ENCODE results near the gene FOS. TPM values are rescaled to one million over a fixed set of nuclear protein-coding genes. Genes with fewer than 3 reads are reported as not detected.

FOS gene
- total and polyA plus RNA-seq, 4 donors: 63.7 to 879 (median 131) TPM

DNA sequence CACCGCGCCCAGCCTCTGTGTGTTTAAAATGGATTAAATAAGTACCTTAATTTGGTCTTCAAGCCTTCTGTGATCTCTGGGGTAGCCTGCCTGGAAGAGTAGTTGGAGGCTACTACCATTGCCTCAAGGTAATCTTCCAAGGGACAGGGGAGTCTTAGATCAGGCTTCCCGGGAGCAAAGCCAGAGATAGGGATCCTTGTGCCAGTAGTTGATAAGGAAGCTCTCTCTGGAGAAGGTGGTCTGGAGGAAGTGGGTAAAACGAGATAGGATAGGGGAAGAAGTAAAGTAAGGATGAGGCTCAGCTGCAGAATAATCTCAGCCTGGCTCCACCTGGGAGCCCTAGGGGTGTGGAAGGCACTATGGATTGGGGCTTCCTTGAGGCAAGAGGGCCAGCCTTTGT lies 38.5 kb downstream of the FOS start:
- WGBS, 2 donors: 73 to 81% methylated on average over 4 of the region's 4 CpGs
- no peak overlapping the region for H3K9ac ChIP-seq (ENCODE audit: insufficient read depth in 1 of 2, low read length in 2 of 2)
- H3K9me3 ChIP-seq (ENCODE audit: control insufficient read depth in 4 of 4, insufficient read depth in 3 of 4, low read length in 3 of 4): no peaks in the 10 kb centered on the region
- H3K36me3 ChIP-seq (ENCODE audit: control insufficient read depth in 4 of 4, insufficient read depth in 4 of 4, low read length in 4 of 4): no peaks in the 10 kb centered on the region
- H3K4me1 ChIP-seq (ENCODE audit: control insufficient read depth in 5 of 5, insufficient read depth in 5 of 5, low read length in 5 of 5): peaks cover 0 to 11% (median 3%) of the 10 kb centered on the region in 5 donors
- TF ChIP-seq, protein P1, sequence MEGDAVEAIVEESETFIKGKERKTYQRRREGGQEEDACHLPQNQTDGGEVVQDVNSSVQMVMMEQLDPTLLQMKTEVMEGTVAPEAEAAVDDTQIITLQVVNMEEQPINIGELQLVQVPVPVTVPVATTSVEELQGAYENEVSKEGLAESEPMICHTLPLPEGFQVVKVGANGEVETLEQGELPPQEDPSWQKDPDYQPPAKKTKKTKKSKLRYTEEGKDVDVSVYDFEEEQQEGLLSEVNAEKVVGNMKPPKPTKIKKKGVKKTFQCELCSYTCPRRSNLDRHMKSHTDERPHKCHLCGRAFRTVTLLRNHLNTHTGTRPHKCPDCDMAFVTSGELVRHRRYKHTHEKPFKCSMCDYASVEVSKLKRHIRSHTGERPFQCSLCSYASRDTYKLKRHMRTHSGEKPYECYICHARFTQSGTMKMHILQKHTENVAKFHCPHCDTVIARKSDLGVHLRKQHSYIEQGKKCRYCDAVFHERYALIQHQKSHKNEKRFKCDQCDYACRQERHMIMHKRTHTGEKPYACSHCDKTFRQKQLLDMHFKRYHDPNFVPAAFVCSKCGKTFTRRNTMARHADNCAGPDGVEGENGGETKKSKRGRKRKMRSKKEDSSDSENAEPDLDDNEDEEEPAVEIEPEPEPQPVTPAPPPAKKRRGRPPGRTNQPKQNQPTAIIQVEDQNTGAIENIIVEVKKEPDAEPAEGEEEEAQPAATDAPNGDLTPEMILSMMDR (IDR thresholded peaks at IDR 0.05; ENCODE audit: control extremely low read depth, extremely low read depth): no peak
- no peaks in the 10 kb centered on the region for H3K27me3 ChIP-seq (ENCODE audit: control insufficient read depth in 3 of 3, insufficient read depth in 3 of 3, low read length in 2 of 3)
- no peak overlapping the region for H3K27ac ChIP-seq (ENCODE audit: low read depth in 1 of 2, low read length in 1 of 2)
- ATAC-seq (ENCODE audit: insufficient read depth, low FRiP score): no peak
- no peak for DNase-seq
- no peak overlapping the region for H3K4me3 ChIP-seq

DNA sequence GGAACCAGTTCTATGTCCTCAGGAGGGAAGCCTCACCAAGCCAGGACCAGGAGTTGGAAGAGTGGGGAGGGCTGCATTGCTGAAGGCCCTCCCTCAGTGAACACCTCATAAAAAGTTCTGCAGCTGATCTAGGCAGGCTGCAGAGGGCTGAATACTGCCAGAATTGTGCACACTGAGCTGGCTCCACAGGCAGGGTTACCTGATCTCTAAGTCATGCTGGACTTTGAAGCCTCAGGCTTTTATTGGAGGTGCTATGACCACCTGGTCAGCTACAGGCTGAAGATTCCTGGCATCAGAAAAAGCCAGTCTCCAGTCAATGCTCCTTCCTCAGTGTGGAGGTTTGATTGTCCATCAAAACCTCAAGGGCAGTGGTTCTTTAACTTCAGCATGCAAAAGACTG lies 39.7 kb downstream of the FOS start:
- DNase-seq (no peak), ATAC-seq (ENCODE audit: insufficient read depth, low FRiP score) (no peak)
- no peaks in the 10 kb centered on the region for H3K9me3 ChIP-seq (ENCODE audit: control insufficient read depth in 4 of 4, insufficient read depth in 3 of 4, low read length in 3 of 4)
- H3K9ac ChIP-seq (ENCODE audit: insufficient read depth in 1 of 2, low read length in 2 of 2): no peak overlapping the region
- no peak overlapping the region for H3K27ac ChIP-seq (ENCODE audit: low read depth in 1 of 2, low read length in 1 of 2)
- H3K4me1 ChIP-seq (ENCODE audit: control insufficient read depth in 5 of 5, insufficient read depth in 5 of 5, low read length in 5 of 5): peaks cover 0 to 10% (median 3%) of the 10 kb centered on the region in 5 donors
- H3K27me3 ChIP-seq (ENCODE audit: control insufficient read depth in 3 of 3, insufficient read depth in 3 of 3, low read length in 2 of 3): no peaks in the 10 kb centered on the region
- TF ChIP-seq, protein P1 (IDR thresholded peaks at IDR 0.05; ENCODE audit: control extremely low read depth, extremely low read depth): no peak
- no peak overlapping the region for H3K4me3 ChIP-seq
- H3K36me3 ChIP-seq (ENCODE audit: control insufficient read depth in 4 of 4, insufficient read depth in 4 of 4, low read length in 4 of 4): no peaks in the 10 kb centered on the region

DNA sequence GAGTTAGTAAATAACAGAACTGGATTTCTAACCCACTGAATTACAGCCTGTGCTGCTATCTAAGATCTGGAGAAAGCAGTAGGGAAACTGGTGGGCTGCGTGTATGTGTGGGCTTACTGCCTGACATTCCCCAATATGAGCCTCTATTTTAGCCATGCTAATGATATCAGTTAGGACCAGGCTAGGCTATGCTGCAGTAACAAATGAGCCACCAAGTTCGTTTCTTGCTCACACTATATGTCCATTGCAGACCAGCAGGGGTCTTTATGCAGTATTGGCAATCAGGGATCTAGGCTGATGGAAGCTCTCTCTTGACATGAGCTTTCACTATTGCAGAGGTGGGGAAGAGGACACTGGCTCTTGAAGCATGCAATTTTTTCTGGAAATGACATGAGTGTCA lies 40.4 kb downstream of the FOS start:
- Histone ChIP-seq H3K9ac (ENCODE audit: insufficient read depth in 1 of 2, low read length in 2 of 2) (no peak overlapping the region), H3K27me3 (ENCODE audit: control insufficient read depth in 3 of 3, insufficient read depth in 3 of 3, low read length in 2 of 3) (no peaks in the 10 kb centered on the region), H3K9me3 (ENCODE audit: control insufficient read depth in 4 of 4, insufficient read depth in 3 of 4, low read length in 3 of 4) (no peaks in the 10 kb centered on the region), H3K4me1 (ENCODE audit: control insufficient read depth in 5 of 5, insufficient read depth in 5 of 5, low read length in 5 of 5) (peaks cover 0 to 10% (median 3%) of the 10 kb centered on the region in 5 donors), H3K4me3 (no peak overlapping the region), H3K27ac (ENCODE audit: low read depth in 1 of 2, low read length in 1 of 2) (no peak overlapping the region), H3K36me3 (ENCODE audit: control insufficient read depth in 4 of 4, insufficient read depth in 4 of 4, low read length in 4 of 4) (no peaks in the 10 kb centered on the region)
- WGBS, 2 donors: 91 to 100% methylated on average over 2 of the region's 2 CpGs
- DNase-seq: no peak
- TF ChIP-seq, protein P1 (IDR thresholded peaks at IDR 0.05; ENCODE audit: control extremely low read depth, extremely low read depth): no peak
- no peak for ATAC-seq (ENCODE audit: insufficient read depth, low FRiP score)

DNA sequence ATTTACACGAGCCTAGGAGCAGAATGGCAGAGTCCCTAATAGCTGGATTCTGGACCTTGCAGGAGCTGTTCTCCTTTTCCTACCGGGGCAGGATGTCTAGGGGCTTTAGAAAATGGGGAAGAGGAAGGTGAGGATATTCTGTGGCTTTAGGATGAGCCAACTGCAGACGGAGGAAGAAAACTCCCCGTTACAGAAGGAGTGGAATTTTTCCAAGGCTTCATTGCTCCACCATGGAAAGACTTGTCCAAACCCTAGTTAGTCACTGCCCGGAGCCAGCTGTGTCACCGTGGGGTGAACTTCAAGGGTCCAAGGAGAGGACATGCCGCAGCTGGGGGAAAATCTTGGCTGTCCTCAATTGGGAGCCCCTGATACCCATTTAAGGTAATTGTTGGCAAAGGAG lies 41.6 kb downstream of the FOS start:
- DNase-seq (no peak), ATAC-seq (ENCODE audit: insufficient read depth, low FRiP score) (no peak)
- no peaks in the 10 kb centered on the region for H3K9me3 ChIP-seq (ENCODE audit: control insufficient read depth in 4 of 4, insufficient read depth in 3 of 4, low read length in 3 of 4)
- TF ChIP-seq, protein P1 (IDR thresholded peaks at IDR 0.05; ENCODE audit: control extremely low read depth, extremely low read depth): no peak
- H3K4me3 ChIP-seq: no peak overlapping the region
- no peak overlapping the region for H3K9ac ChIP-seq (ENCODE audit: insufficient read depth in 1 of 2, low read length in 2 of 2)
- WGBS, 2 donors: 36 to 44% methylated on average over 7 of the region's 7 CpGs
- no peaks in the 10 kb centered on the region for H3K36me3 ChIP-seq (ENCODE audit: control insufficient read depth in 4 of 4, insufficient read depth in 4 of 4, low read length in 4 of 4)
- no peaks in the 10 kb centered on the region for H3K27me3 ChIP-seq (ENCODE audit: control insufficient read depth in 3 of 3, insufficient read depth in 3 of 3, low read length in 2 of 3)
- no peak overlapping the region for H3K27ac ChIP-seq (ENCODE audit: low read depth in 1 of 2, low read length in 1 of 2)
- peaks cover 0 to 6% (median 3%) of the 10 kb centered on the region in 5 donors for H3K4me1 ChIP-seq (ENCODE audit: control insufficient read depth in 5 of 5, insufficient read depth in 5 of 5, low read length in 5 of 5)
